Dedifferentiated amniotic fluid mesenchymal stem cell (primary cell): Measurements from ENCODE around the gene ASGR1.
"Not testable (repeated sequence)": the region's sequence is repeated elsewhere in the genome, so short reads cannot be mapped to it uniquely, and the experiment has no call there.

Experiments
- DNase-seq: peaks from one replicate; pipeline ENCODE4 v3.0.0-alpha.2; 2016; ENCODE audit errors: extremely low spot score

The ASGR1 gene

DNA sequence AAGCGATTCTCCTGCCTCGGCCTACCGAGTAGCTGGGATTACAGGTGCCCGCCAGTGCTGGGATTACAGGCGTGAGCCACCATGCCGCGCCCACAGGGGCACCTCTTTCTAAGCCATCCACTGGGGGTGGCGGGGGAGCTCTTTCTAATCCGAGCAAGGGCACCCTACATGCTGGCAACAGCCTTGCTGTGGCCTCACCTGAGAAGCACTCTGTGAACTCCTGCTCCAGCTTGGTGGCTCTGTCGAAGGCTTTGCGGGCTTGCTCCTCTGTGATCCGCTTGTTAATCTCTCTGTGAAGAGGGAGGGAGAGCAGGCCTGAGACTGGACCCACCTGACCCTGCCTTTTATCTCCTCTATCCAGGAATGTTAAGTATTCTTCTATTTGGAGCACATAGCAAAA, 11.9 kb upstream of the ASGR1 start:
- no peak for DNase-seq

DNA sequence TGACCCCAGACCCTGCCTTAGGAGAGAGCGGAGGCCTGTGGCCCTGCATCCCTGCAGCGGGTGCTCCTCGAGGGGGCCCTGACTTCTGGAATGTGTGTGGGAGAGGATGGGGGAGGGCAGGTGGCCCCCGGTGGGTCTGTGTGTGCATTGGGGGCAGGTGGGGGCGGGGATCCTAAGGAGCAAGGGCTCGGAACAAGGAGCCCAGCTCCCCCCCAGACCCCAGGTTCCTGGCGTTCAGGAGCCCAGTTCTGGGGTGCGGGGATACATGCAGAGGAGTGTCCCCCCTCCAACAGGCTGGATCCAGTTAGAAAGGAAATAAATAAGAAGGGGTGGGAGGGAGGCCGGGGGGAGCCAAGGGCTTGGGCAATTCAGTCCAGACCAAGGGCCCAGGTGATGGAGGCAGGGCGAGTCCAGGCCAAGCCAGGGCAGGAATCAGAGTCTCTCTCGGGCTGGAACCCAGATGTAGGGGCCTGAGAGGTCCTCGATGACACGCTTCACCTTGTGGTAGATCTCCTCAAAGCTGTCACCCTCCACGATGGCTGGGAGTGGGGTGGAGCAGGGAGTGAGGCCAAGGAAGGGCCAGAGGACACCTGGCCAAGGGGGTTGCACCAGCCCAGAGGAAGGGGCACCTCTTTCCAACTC, 11.2 kb upstream of the ASGR1 start:
- DNase-seq = no peak

DNA sequence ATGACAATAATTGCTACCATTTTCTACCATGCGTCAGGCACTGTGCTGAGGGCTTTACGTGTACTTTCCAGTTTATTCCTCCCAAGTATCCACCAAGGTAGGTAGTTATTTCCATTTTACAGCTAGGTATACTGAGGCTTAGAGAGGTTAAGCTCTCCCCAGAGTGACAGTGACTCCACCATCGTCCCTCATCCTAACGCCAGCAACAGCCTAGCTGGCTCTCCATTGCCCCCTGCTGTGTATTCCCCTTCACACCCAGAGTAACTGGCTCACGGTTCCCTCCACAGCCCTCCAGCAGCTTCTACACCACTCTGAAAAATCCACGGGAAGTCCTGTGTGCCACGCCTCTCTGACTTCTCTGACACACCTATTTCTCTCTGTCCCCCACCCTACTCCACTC, 7.1 kb upstream of the ASGR1 start:
- DNase-seq = no peak

DNA sequence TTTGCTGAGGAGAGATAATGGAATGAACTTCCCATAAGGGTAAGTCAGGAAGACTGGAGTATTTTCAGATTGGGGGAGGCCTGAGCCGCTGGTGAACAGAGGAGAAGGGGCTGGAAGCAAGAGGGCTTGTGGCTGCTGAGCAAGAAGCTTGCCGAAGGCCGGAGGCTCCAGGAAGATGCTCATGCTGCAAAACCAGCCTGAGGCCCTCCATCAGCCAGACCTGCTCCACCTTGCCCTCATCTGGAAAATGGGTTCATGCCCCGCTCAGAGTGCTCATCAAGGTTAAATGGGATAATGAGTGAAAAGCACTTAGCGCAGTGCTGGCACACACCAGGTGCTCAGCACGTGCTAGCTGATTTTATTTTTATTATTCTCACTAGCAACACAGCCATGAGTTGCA, 5.5 kb upstream of the ASGR1 start:
- no peak for DNase-seq

DNA sequence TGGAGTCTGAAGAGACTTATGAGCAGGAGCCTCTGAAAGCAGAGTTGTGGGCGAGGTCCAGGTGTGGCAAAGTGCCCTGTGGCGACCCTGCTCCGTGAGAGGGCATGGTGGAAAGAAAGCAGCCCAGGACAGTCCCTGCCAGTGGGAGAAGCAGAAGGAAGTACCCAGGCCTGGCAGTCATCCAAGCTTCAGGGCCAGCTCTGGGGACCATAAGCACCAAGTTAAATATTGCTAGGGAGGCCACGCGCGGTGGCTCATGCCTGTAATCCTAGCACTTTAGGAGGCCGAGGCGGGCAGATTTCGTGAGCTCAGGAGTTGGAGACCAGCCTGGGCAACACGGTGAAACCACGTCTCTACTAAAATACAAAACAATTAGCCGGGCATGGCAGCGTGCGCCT, 4.9 kb upstream of the ASGR1 start:
- DNase-seq = no peak

DNA sequence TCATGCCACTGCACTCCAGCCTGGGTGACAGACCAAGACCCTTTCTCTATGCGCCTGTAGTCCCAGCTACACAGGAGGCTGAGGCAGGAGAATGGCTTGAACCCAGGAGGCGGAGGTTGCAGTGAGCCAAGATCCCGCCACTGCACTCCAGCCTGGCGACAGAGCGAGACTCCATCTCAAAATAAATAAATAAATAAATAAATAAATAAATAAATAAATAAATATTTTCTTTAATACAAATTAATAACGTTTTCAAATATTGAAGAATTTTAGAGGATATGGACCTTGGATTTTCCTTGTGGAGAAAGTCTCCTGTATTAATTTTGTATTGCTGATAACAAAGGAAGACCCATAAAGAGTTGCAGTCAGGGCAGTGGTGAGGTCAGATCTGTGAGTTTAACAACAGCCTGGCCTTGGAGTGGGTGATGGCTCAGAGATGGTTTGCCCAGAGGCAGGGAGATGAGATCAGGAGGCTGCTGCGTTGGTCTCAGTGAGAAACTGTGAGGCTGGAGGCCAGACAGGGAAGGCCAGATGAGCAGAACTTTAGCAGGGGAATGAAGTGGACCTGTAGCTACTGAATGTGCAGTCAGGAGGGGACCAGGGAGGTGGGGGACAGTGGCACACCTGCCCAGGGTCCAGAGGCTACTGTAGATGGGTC, 4.4 kb upstream of the ASGR1 start:
- no peak for DNase-seq

DNA sequence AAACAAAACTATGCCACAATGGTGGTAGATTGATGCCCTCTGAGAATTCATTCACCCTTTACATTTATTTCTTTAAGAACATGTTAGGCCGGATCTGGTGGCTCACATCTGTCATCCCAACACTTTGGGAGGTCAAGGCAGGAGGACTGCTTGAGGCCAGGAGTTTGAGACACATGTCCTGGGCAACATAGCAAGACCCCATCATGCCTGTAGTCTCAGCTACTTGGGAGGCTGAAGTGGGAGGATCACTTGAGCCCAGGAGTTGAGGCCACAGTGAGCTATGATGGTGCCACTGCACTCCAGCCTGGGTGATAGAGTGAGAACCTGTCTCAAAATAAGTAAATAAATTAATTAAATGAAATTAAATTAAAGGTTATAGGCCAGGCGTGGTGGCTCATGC, 2.9 kb upstream of the ASGR1 start:
- not testable (repeated sequence) for DNase-seq

DNA sequence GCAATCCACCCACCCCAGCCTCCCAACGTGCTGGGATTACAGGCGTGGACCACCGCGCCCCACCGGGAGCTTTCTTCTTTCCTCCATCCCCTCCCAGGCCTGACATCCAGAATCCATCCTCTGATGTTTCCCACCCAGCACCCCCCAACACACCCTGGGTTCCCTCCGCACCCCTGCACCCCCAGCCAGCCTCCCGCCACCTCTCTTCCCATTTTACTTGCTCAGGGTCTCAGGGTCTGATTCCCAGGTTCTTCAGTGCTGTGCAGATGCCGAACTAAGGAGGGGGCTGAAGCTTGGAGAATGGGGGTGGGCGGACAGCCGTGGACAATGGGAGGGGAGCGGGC, 225 bp downstream of the ASGR1 start:
- no peak for DNase-seq

DNA sequence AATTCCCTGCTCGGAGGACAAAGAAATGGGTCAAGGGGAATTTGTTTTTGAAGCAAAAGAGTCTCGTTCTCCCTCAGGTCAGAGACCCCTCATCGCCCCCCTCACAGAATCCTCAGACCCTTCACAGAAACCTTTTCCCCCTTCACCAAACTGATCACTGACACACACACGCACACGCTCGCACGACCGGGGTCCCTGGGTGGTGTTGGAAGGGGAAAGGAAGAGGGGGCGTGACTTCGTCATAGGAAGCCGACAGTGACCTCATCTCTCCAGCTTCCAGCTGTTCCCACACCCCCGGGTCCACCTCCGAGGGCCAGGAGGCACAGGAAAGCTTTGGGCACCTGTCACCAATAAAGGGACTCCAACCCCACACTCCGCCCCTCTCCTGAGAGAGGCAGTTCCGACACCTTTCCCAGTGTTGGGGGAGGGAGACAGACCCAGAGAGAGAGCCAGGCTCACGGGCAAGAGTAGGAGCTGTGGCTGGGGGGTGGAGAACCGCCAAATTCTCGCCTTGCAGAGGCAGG, 1.2 kb downstream of the ASGR1 start:
- DNase-seq = no peak

DNA sequence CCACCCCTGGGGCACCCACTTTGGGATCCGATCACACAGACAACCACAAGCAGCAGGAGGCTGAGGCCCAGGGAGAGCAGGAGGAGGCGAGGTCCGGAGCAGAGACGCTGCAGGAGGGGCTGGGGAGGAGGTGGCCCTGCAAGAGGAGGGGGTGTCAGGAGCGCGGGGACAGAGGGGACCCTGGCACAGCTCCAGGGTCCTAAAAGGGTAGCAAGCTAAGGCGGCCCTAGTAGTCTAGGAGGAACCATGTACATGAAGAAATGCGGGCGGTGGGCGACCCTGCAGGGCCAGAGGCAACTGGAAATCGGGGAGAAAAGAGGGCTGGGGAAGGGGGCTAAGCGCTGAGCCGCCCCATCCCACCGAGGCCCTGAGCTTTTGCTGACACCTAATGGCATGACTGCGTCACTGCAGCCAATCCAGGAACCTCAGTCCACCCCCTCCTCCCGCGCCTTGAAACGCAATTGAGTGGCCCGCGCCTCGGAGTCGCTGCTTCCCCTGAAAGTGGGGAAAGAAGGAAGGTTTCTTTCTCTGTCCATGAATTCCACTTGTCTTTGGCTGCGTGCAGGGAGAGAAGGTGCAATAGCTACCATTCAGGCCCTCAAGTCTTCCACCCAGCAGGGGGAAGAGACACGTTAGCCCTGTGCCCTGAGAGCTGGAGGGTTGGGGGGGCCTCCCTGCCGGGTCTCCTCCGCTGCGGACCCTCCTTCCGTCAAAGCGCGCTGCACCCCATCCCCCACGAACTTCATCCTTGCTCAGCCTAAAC, 1.8 kb downstream of the ASGR1 start:
- DNase-seq = peak; percentile 59

DNA sequence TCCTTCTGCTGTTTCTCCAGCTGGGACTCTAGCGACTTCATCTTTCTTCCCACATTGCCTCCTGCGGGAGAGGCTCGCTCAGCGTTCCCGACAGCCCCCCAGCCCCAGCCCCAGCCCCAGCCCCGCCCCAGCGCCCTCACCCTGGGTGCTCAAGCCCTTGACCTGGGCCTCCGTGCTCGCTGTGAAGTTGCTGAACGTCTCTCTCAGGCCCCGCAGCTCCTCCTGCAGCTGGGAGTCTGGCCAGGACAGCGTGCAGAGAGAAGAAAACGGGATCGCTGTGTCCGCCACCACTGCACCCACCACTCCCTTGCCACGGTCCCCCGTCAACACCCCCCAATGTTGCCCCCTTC, 2.4 kb downstream of the ASGR1 start:
- DNase-seq = no peak

DNA sequence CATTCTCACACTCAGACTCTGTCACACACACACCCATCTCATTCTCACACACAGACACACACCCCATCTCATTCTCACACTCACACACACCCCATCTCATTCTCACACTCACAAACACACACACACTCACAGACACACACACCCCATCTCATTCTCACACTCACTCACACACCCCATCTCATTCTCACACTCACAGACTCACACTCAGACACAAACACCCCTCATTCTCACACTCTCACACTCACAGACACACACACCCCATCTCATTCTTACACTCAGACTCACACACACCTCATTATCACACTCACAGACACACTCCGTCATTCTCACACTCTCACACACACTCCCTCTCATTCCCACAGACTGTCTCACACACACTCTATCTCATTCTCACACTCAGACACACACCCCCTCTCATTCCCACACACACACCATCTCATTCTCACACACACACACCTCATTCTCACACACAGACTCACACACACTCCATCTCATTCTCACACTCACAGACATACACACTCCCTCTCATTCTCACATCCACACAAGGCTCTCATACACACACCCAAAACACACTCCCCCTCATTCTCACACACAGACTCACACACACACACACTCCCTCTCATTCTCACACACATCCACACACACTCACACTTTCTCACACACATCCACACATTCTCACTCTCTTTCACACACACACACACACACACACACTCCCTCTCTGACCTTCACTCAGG, 2.9 kb downstream of the ASGR1 start:
- DNase-seq = no peak

DNA sequence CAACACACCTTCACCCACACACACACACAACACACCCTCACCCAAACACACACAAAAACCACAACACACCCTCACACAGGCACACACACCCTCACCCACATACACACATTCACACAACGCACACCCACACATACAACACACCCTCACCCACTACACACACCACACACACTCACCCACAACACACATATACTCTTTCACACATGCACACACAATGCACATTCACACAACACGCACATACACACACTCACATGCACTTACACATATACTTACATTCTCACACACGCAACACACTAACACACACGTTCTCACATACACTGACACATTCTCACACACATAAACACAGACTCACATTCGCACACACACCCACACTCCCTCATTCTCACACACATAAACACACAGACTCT, 3.8 kb downstream of the ASGR1 start:
- DNase-seq = no peak

DNA sequence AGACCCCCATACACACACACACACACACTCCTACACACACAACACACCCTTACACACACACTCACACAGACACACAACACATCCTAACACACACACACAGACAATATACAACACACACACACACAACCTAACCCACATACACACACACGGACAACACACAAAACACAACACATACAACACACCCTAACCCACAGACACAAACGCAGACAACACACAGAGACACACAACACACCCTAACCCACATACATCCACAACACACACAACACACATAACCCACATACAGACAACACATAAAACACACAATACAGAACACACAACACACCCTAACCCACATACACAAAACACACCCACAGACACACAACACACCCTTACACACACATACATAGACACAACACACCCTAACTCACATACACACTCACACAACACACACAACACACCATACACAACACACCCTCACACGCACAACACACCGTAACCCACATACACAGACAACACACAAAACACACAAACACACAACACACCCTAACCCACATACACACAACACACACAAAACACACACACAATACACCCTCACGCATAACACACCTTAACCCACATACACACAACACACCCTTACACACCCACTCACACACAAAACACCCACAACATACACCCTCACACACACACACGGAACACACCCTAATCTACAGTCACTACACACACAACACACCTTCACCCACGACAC, 4.4 kb downstream of the ASGR1 start:
- DNase-seq = no peak

DNA sequence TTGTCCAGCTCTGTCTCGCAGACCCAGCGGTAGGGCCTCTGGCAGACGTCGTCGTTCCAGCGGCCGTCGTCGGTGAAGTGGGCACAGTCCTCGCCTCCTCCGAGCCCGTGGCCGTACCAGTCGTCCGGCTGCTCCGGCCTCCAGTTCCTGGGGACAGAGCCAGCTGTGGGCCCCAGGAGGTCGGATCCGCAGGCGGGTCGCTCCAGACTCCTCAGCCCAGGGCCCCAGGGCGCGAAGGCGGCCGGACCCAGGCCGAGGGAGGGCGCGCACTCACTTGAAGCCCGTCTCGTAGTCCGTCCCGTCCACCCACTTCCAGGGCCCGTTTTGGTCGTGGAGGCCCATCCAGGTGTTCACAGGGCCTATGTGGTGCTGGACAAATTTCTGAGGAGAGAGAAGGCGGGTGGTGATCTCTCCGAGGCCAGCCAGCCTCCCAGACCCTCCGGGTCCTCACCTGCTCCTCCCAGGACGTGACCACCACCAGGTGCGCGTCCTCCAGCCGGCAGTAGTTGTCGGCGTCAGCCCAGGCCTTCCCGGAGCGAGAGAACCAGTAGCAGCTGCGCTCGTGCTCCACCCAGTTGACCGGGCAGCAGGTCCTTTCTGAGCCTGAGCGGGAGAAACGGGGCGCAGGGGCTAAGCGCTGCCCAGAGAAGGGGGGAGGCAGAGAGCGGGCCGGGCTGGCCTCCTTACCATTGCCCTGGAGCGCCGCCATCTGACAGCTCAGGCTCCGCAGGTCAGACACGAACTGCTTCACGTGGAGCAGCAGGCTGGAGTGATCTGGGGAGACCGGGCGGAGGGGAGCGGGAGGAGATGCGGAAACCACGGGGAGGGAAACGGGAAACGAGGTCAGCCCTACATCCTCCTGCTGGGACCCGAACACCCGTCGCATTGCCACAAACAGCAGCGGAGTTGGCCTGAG, 5.2 kb downstream of the ASGR1 start:
- DNase-seq = no peak

DNA sequence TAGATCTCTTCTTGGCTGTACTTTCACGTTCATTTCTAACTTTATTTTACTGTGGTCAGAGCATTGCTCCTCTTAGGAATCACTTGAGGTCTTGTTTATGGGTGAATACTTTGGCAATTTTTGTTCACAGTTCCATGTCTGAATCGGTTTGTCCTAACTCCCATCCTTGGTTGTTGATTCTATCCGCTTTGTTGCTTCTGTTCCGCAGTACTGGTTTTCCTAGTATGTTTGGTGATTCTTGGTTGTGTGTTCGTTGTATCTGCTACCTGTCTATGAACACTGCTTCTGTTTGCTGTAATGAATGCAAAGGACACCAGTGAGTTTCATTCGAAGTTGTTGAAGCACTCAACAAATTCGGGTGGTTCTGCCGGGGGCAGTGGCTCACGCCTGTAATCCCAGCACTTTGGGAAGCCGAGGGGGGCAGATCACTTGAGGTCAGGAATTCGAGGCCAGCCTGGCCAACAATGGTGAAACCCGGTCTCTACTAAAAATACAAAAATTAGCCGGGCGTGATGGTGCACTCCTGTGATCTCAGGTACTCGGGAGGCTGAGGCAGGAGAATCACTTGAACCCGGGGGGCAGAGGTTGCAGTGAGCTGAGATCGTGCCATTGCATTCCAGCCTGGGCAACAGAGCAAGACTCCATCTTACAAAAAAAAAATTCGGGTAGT, 6.5 kb downstream of the ASGR1 start:
- DNase-seq = not testable (repeated sequence)

DNA sequence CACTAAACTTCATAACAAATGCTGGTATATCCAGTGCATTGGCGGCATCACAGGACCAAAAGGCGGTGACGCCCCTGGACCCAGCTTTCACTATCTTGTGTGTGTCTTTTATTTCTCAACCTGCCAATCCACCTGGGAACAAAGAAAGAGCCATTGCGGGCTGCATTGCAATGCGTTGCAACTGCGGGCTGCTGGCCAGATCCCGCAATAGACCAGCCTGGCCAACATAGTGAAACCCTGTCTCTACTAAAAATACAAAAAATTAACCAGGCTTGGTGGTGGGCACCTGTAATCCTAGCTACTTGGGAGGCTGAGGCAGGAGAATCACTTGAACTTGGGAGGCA, 9.6 kb downstream of the ASGR1 start:
- DNase-seq = not testable (repeated sequence)

DNA sequence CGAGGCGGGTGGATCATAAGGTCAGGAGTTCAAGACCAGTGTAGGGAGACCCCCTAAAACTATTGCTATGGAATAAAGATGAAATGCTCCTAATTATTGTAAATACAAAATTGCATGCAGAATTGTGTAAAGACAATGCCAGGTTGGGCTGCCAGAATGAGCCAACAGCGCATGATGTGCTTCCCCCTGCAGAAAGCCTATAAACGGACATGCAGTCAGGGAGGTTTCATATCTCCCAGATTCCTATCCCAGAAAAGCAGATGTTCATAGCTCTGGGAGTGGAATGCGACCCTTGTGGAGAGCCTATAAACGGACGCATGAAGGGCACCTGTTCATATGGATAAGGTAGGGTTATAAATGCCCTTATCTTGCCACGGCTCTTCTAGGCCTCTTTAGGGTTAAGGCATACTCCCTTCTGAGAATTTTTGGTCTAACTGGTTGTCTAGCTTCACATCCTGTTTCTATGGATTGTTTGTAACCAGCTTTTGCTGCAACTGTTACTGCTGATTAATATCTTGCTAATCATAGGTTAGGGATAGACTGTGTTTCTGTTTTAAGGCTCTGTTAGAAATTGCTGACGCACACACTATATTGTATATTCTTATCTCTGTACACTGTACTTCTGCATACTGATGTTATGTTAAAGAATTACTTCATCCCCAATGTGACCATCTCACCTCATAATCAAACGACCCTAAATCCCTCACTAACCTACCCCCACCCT, 10.2 kb downstream of the ASGR1 start:
- DNase-seq = not testable (repeated sequence)

DNA sequence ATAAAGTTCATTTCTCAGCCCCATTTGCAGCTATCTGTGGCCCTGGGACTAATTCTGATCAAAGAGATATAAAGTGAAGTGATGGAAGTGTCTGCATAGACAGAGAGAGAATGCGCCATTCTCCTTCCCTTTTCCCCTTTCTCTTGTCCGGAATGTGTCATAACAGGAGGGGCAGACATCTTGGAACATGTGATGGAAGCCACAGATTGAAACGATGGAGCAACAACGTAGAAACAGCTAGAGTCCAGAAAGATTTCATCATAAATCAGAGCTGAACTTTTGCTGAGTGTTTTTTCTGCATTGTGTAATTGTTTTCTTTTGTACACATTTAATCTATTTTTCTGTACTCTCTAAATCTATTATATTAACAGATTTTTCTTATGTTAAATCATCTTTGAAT, 11.3 kb downstream of the ASGR1 start:
- DNase-seq = no peak

DNA sequence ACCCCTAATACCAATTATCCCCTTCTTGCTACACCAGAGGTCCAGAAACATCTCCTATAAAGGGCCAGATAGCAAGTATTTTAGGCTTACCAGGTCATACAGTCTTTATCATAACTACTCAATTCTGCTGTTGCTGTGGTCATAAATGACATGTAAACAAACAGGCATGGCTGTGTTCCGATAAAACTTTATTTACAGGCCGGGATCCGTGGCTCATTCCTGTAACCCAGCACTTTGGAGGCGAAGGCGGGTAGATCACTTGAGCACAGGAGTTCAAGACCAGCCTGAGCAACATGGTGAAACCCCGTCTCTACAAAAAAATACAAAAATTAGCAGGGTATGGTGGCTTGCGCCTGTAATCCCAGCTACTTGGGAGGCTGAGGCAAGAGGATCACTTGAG, 12.3 kb downstream of the ASGR1 start:
- DNase-seq = no peak
